GM18520 (cell line): Measurements from ENCODE around the gene CPNE6.
"Not testable (repeated sequence)": the region's sequence is repeated elsewhere in the genome, so short reads cannot be mapped to it uniquely, and the experiment has no call there.

Experiments used
- ATAC-seq: cut with Tn5 transposase; IDR thresholded peaks from one replicate; pipeline ENCODE4 v1.9.1; 2021; ENCODE audit not compliant: unreplicated experiment

Gene CPNE6

GRCh38 chr14:24102357-24103048 lies 31.1 kb downstream of the CPNE6 start:
- ATAC-seq, result no peak

- no peak for ATAC-seq
These were observed 32.1 kb downstream of the CPNE6 start for GRCh38 chr14:24103451-24103850.

GRCh38 chr14:24105609-24106239 lies 34.4 kb downstream of the CPNE6 start:
- not testable (repeated sequence) for ATAC-seq

DNA sequence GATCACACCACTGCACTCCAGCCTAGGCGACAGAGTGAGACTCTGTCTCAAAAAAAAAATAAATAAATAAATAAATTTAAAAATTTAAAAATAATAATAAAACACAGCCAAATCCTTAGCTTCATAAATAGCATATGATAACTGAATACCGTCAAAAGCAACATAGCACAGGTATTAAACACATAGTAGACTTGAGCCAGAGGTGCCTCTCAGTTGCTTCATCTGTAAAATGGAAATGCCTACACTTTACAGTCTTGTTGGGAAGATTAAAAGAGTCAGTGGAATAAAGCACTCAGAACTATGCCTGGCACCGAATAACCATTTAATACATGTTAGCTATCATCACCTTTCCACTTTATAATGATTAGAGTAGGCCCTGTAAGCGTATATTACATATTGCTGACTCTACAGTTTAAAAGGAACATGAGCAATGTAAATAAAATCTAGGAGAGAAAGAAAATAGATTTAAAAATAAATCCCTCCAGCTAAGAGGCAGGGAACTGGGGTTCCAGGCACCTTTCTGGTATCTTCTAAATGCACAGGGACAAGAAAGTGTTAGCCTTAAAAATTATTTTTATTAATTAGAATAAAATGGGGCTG lies 35.4 kb downstream of the CPNE6 start:
- no peak for ATAC-seq

GRCh38 chr14:24108336-24108874 lies 37.0 kb downstream of the CPNE6 start:
- ATAC-seq, result no peak

- no peak for ATAC-seq
These were observed 38.7 kb downstream of the CPNE6 start for GRCh38 chr14:24110060-24110459.

GRCh38 chr14:24110523-24110922 lies 39.2 kb downstream of the CPNE6 start:
- no peak for ATAC-seq

DNA sequence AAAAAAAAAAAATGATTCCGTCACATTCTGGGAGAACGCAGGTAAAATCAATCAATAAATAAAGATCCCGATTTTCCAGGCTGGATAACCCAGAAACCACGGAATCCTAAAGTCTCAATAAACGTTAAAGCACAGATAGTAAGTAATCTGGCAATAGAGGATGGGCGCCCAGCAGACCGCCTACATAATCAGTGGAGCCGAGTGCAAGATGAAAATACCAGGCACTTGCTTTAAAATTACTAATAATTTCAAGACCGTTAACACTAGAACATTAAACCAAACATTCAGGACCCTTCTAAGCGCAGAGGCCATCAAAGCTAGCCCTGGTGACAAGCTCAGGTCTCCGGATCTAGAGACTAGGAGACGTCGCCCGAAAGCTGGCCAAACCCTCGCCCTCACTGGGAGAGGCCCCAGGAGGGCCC lies 42.0 kb downstream of the CPNE6 start:
- ATAC-seq, result no peak

DNA sequence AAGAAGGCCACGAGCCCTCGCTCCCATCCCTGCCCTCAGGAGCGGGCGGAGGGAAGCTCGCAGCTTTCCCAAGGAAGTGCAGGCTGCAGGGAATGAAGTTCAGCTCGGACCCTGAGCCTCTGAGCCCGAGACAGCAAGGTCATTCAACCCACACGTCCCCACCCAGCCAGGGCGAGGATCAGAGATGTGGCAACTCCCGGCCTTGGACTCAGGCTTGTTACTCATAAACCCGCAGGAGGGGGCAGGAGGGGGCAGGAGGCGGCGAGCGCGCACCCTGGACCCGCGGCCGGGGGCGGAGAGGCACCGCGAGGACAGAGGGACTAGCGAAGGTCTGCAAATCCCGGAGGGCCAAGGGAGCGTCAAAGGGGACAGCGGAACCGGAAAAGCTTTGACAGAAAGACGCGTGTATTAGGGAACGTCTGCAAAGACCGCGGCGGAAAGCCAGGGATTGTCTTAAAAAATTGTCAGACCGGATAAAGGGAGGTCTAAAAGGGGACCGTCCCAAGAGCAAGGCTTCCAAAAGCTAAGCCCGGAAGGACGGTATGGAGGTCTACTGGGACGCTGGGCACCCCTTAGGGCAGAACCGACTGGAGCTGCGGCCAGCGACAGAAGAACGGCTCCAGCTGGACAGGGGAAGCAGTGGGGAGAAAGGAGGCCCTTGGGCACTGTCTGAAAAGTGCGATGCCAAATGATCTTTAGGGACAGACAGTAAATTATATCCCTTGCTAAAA lies 42.6 kb downstream of the CPNE6 start:
- ATAC-seq, result peak; percentile 0

GRCh38 chr14:24114532-24115421 lies 43.4 kb downstream of the CPNE6 start, which contains the start of the genes DCAF11 and NRL:
Gene DCAF11 (plus strand): TSS chr14:24114777. CDS start chr14:24115595, 818 bp downstream.
Gene NRL (minus strand): TSS chr14:24114949. CDS start chr14:24082848, 32,101 bp downstream.
- ATAC-seq, result peak; percentile 82

DNA sequence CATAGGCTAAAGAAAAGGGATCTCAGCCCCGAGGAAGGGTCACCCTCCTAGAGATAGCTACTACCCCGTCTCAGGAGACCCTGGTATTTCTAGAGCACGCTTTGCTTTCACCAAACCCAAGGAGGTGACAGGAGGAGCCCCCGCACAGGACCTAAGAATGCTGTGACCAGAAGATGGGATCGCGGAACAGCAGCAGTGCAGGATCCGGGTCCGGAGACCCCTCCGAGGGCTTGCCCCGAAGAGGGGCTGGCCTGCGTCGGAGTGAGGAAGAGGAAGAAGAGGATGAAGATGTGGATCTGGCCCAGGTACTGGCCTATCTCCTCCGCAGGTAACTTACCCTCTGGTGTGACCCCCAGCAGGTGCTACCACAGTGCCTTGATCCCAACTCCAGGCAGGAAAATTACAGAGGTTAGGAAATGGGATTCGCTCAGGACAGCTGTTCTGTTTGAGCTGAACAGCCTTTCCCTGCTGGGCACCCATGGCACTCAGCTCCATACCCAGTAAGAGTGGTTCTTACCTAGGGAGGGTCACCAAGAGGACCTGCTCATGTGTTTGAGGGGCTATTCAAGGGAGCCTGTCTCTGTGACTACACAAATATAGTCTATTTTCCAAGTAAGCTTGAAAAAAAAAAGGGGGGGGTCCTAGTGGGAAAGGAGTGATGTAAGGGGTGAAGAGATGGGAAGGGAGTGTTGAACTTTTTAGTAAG lies 44.2 kb downstream of the CPNE6 start:
- ATAC-seq, result no peak

DNA sequence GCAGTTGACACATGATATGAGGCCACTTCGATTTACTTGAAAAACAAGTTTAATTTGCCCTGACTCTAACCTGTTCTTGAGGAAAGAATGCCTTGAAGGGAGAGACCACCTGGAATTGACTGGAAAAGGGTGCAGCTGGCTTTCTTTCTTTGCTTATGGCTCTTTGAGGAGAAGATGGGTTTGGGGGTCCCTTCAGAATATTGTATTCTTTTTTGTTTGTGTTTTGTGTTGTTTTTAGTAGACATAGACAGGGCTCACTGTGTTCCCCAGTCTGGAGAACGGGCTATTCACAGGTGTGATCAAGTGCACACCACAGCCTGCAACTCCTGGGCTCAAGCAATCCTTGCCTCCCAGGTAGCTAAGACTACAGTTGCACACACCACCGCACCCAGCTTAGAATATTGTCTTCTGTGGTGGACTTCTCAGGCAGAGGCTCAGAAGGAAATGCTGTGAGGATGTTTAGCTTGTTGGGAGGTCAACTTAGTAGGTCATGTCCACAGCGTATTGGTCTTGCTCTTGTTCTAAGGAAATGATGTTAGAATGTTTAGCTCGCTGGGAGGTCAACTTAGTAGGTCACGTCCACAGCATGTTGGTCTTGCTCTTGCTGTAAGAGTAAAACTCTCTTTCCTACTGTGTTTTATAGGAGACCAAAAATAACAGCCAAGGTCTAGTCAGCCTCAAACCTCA lies 44.9 kb downstream of the CPNE6 start:
- ATAC-seq, result no peak

- ATAC-seq, result no peak
These were observed 45.8 kb downstream of the CPNE6 start for GRCh38 chr14:24117179-24117578.

GRCh38 chr14:24119691-24120090 lies 48.3 kb downstream of the CPNE6 start:
- ATAC-seq, result no peak

GRCh38 chr14:24121210-24121609 lies 49.8 kb downstream of the CPNE6 start:
- ATAC-seq, result no peak

DNA sequence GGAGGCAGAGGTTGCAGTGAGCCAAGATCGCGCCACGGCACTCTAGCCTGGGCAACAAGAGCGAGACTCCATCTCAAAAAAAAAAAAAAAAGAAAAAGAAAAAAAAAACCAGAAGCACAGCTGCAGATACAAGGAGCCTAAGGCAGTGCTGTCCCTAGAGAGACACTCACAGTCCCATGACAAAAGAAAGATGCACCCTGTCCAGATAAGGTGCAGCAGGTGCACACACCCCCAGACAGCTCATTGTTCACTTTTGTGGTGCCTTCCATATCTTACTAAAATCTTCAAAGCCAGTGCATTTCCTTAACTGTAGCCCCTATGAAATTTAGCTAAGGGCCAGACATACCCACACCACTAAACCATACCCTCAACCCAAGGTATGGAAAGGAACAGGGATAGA lies 51.1 kb downstream of the CPNE6 start:
- no peak for ATAC-seq

GRCh38 chr14:24122898-24123297 lies 51.5 kb downstream of the CPNE6 start:
- ATAC-seq, result no peak

- peak; percentile 47 for ATAC-seq
These were observed 52.4 kb downstream of the CPNE6 start for GRCh38 chr14:24123424-24124417.
